Keratinocyte (primary cell): ENCODE data around the gene WRNIP1. TPM values are rescaled to one million over a fixed set of nuclear protein-coding genes. Genes with fewer than 3 reads are reported as not detected.

Source experiments
- DNase-seq: peaks from one replicate; pipeline ENCODE4 v3.0.0-alpha.2; 2011; ENCODE audit warnings: low read depth, missing footprints, low spot score
- FAIRE-seq: peaks from 2 replicates; lab custom pipeline; 2011; peaks lifted over from hg19 to GRCh38; lab: Jason Lieb, UNC
- H2AFZ ChIP-seq: 2 replicates; pipeline ENCODE4 v1.6.0; 2012; ENCODE audit warnings: low read length, control low read depth, inconsistent platforms; ENCODE audit not compliant: control insufficient read depth
- H3K27ac ChIP-seq: 2 replicates; pipeline ENCODE4 v1.5.1; 2011; ENCODE audit warnings: low read length; ENCODE audit not compliant: control insufficient read depth, insufficient read depth
- H3K27me3 ChIP-seq: 3 replicates; pipeline ENCODE4 v1.6.0; 2011; ENCODE audit warnings: low read length; ENCODE audit not compliant: control insufficient read depth, insufficient read depth; ENCODE audit errors: extremely low read depth
- H3K36me3 ChIP-seq, 2 experiments: 2 replicates in 1 of 2; 3 replicates in 1 of 2; pipeline ENCODE4 v1.5.1; 2011; ENCODE audit warnings: low read length in 2 of 2, mild to moderate bottlenecking in 1 of 2; ENCODE audit not compliant: control insufficient read depth in 2 of 2, insufficient read depth in 2 of 2; ENCODE audit errors: extremely low read depth in 1 of 2
- H3K4me1 ChIP-seq: 3 replicates; pipeline ENCODE4 v1.5.1; 2011; ENCODE audit warnings: low read length; ENCODE audit not compliant: control insufficient read depth, insufficient read depth; ENCODE audit errors: extremely low read depth
- H3K4me2 ChIP-seq: 3 replicates; pipeline ENCODE4 v1.6.0; 2011; ENCODE audit warnings: low read depth, low read length; ENCODE audit not compliant: control insufficient read depth, insufficient read depth; ENCODE audit errors: extremely low read depth
- H3K4me3 ChIP-seq, 3 experiments: fragments of 200-600 bp in 1 of 3; sonication (generic) in 1 of 3; 2 replicates in 2 of 3; 3 replicates in 1 of 3; pipeline ENCODE4 v1.5.1; 2011 to 2016; ENCODE audit warnings: low read length in 3 of 3, mild to moderate bottlenecking in 3 of 3, control low read depth in 2 of 3, inconsistent platforms in 1 of 3, low read depth in 1 of 3, mixed read lengths in 1 of 3, mixed run types in 1 of 3, moderate library complexity in 1 of 3; ENCODE audit not compliant: control insufficient read depth in 2 of 3, insufficient read depth in 2 of 3; ENCODE audit errors: extremely low read depth in 1 of 3
- H3K79me2 ChIP-seq: 2 replicates; pipeline ENCODE4 v1.6.0; 2012; ENCODE audit warnings: low read length; ENCODE audit not compliant: control insufficient read depth, insufficient read depth
- H3K9ac ChIP-seq: 3 replicates; pipeline ENCODE4 v1.6.0; 2011; ENCODE audit warnings: low read length; ENCODE audit not compliant: control insufficient read depth, insufficient read depth; ENCODE audit errors: extremely low read depth
- H3K9me1 ChIP-seq: 3 replicates; pipeline ENCODE4 v1.6.0; 2011; ENCODE audit warnings: low read length; ENCODE audit not compliant: control insufficient read depth, insufficient read depth; ENCODE audit errors: extremely low read depth
- H3K9me3 ChIP-seq: 2 replicates; pipeline ENCODE4 v1.5.1; 2012; ENCODE audit warnings: low read depth, low read length; ENCODE audit not compliant: control insufficient read depth
- H4K20me1 ChIP-seq: 3 replicates; pipeline ENCODE4 v1.6.0; 2011; ENCODE audit warnings: low read length; ENCODE audit not compliant: control insufficient read depth, insufficient read depth; ENCODE audit errors: extremely low read depth
- EZH2 ChIP-seq: IDR thresholded peaks from one replicate; pipeline ENCODE4 v1.6.1; 2012; ENCODE audit warnings: inconsistent platforms, mild to moderate bottlenecking, low read length, moderate library complexity
- dilution Hi-C: fragments of 300-500 bp; cut with MboI; formaldehyde crosslinking; loops from one replicate; pipeline ENCODE4 v1.7.0; 2020; ENCODE audit warnings: low sequenced_read_pairs; ENCODE audit not compliant: extremely low pct_ligation_motif_present
- polyA plus RNA-seq, 5 experiments: library from polyadenylated mRNA; depleted of rRNA in 3 of 5; stranded (reverse) in 3 of 5; stranded (forward) in 1 of 5; unstranded in 1 of 5; fragments of >200 nt; gene quantifications; 1 replicate in 1 of 5; 2 replicates in 3 of 5; 3 replicates in 1 of 5; pipeline versions ENCODE4 v1.2.1 to v1.2.3, GENCODE V29; 2011 to 2012; ENCODE audit warnings: missing spikeins in 2 of 5, low read depth in 1 of 5, low replicate concordance in 1 of 5
- TF ChIP-seq, protein P1 (sequence below), 3 experiments: IDR thresholded peaks in 1 of 3; conservative IDR thresholded peaks in 1 of 3; optimal IDR thresholded peaks in 1 of 3; 2 replicates in 2 of 3; 3 replicates in 1 of 3; pipeline versions ENCODE3 to v1.5.1; 2011; ENCODE audit warnings: low read length in 3 of 3, mild to moderate bottlenecking in 3 of 3, moderate library complexity in 2 of 3, control low read depth in 1 of 3, inconsistent platforms in 1 of 3; ENCODE audit not compliant: insufficient read depth in 2 of 3; ENCODE audit errors: extremely low read depth in 1 of 3

Gene WRNIP1
- polyA plus RNA-seq, 1 donor (not counting 4 experiments of a cell fraction or from before 2014, with no cell fraction given): 52.3 TPM

DNA sequence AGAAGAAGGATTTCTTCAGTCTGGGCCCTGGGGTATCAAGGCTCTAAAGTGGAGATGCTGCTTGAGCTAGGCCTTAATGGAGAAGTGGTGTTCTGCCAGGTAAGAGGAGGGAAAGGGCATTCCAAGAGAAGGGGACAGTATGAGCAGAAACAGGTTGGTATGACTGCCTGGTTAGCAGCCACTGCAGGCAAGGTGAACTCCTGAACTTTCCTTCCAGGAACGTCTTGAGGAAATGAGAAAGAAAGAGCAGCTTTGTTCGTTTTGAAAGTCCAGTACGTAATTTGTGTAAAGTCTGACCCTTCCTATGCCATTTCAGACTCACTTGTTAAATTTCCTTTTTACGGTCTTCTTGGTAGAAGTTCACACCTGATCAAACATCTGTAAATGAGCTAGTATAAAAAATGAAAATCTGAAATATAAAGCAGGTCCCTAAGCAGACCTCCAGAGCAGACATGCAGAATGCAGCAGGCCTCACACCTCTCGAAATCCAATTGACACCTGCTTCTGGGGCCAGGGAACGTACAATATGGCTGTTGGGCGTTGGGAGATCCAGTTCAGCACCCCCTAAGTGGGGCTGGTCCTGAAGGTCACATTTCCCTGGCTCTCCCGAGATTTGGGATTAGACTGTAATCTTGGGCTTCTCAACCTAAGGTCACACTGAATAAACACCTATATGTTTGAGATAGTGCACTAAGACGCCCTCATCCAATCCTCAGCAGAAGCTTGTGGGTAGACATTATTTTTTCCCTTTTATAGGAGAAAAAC is 48.1 kb upstream of the WRNIP1 start:
- Histone ChIP-seq H3K4me1 (peaks cover 7% of the 10 kb centered on the region), H2AFZ (no peak overlapping the region), H3K79me2 (no peaks in the 10 kb centered on the region), H4K20me1 (no peaks in the 10 kb centered on the region), H3K4me2 (no peak overlapping the region), H3K27me3 (no peaks in the 10 kb centered on the region), H3K9me1 (no peaks in the 10 kb centered on the region), H3K9me3 (no peaks in the 10 kb centered on the region), H3K36me3 (no peaks in the 10 kb centered on the region), H3K9ac (no peak overlapping the region), H3K27ac (no peak overlapping the region), H3K4me3 (no peak overlapping the region)
- DNase-seq: no peak
- TF ChIP-seq, protein P1, sequence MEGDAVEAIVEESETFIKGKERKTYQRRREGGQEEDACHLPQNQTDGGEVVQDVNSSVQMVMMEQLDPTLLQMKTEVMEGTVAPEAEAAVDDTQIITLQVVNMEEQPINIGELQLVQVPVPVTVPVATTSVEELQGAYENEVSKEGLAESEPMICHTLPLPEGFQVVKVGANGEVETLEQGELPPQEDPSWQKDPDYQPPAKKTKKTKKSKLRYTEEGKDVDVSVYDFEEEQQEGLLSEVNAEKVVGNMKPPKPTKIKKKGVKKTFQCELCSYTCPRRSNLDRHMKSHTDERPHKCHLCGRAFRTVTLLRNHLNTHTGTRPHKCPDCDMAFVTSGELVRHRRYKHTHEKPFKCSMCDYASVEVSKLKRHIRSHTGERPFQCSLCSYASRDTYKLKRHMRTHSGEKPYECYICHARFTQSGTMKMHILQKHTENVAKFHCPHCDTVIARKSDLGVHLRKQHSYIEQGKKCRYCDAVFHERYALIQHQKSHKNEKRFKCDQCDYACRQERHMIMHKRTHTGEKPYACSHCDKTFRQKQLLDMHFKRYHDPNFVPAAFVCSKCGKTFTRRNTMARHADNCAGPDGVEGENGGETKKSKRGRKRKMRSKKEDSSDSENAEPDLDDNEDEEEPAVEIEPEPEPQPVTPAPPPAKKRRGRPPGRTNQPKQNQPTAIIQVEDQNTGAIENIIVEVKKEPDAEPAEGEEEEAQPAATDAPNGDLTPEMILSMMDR (optimal IDR thresholded peaks at IDR 0.05 in 1 of 3, IDR thresholded peaks at IDR 0.05 in 1 of 3, conservative IDR thresholded peaks at IDR 0.05 in 1 of 3; ENCODE audit: extremely low read depth in 1 of 3, insufficient read depth in 2 of 3, low read length in 3 of 3): no peak
- TF ChIP-seq EZH2: no peak
- dilution Hi-C loops: no loop called here
- FAIRE-seq: no peak

DNA sequence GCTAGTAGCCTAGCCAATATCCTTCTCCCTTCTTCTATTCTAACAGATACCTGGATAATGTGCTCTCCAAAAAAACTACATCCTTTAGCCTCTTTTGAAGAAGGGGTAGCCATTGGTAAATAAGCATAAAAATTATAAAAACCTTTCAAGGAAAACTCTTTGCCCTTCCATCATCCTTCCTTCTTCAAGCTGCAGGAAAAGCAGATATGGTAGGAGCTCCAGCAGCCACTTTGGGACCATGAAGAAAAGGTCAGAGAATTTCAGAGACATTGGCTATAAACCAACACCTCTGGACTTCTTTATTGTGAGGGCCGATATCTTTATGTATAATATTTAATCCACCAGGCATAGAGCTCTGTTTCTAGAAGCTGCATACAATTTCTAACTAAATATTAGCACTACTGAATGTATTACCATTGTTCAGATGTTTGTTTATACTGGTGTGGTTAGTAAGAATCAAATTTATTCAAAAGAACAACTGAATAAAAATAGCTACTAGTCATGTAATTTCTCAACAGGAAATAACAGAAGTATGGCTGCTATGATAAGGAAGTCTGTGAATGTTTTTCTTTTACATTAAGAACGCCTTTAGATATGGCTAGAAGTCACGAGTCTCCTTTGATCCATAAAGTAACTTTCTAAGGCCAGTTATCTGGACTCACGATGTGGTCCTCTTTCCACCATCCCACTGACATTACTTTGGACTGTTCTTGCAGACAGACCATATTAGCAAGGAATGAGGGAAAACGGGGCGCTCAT is 46.7 kb upstream of the WRNIP1 start:
- DNase-seq: no peak
- Histone ChIP-seq H3K27me3 (no peaks in the 10 kb centered on the region), H2AFZ (no peak overlapping the region), H4K20me1 (no peaks in the 10 kb centered on the region), H3K4me3 (no peak overlapping the region), H3K79me2 (no peaks in the 10 kb centered on the region), H3K9ac (no peak overlapping the region), H3K4me2 (no peak overlapping the region), H3K36me3 (no peaks in the 10 kb centered on the region), H3K9me3 (no peaks in the 10 kb centered on the region), H3K9me1 (no peaks in the 10 kb centered on the region), H3K27ac (no peak overlapping the region), H3K4me1 (peaks cover 7% of the 10 kb centered on the region)
- TF ChIP-seq, protein P1 (optimal IDR thresholded peaks at IDR 0.05 in 1 of 3, IDR thresholded peaks at IDR 0.05 in 1 of 3, conservative IDR thresholded peaks at IDR 0.05 in 1 of 3; ENCODE audit: extremely low read depth in 1 of 3, insufficient read depth in 2 of 3, low read length in 3 of 3): no peak
- TF ChIP-seq EZH2: no peak
- dilution Hi-C loops: no loop called here
- FAIRE-seq: no peak
